Right lung (tissue), 5 donors: ENCODE data around the gene RNF220. TPM values are rescaled to one million over a fixed set of nuclear protein-coding genes. Genes with fewer than 3 reads are reported as not detected.
"Not testable (repeated sequence)": the region's sequence is repeated elsewhere in the genome, so short reads cannot be mapped to it uniquely, and the experiment has no call there.

Source experiments
- DNase-seq, 2 donors: peaks; one replicate each; pipeline ENCODE4 v3.0.0-alpha.2; 2013
- polyA plus RNA-seq, 5 donors: library from polyadenylated mRNA; unstranded; fragments of 120-200 nt; gene quantifications; one replicate each; pipeline versions ENCODE4 v1.2.1 to v1.2.3, GENCODE V29; 2013; ENCODE audit warnings: inconsistent platforms in 1 of 5, low replicate concordance in 1 of 5; ENCODE audit not compliant: insufficient read length in 5 of 5, insufficient read depth in 1 of 5

The RNF220 gene
- polyA plus RNA-seq, 5 donors = 79.7 to 104 (median 102) TPM

DNA sequence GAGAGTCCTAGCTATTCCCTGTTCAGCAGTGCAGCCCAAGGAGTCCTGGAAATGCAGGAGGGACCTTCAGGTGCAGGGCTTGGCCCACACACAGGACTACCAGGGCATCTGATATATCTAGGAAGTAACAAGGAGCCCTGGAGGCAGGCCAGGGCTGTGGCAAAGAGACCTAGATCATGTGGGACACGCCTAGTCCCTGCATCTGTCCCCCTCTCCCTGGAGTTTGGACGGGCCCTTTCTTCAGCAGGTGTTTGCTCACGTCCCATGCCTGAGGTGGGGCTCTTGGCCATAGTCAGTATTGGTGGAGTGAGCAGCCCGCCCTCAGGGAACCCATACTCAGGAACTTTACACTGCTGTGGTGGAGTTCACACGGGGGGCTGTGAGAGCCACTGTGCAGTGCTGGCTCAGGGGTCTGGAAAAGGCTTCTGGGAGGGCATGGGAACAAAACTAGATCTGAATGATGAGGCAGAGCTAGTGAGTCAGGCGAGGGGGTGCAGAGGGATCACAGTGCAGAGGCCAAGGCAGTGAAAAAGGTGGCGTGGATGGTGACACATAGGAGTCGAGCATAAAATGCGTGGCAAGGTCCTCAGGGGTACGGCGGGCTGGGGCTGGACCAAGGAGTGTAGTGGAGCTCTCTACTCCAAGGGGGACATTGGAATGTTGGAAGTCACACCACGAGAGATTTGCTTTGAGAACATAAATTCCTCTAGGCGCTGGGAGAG, 243.6 kb downstream of the RNF220 start:
- DNase-seq = no peak

DNA sequence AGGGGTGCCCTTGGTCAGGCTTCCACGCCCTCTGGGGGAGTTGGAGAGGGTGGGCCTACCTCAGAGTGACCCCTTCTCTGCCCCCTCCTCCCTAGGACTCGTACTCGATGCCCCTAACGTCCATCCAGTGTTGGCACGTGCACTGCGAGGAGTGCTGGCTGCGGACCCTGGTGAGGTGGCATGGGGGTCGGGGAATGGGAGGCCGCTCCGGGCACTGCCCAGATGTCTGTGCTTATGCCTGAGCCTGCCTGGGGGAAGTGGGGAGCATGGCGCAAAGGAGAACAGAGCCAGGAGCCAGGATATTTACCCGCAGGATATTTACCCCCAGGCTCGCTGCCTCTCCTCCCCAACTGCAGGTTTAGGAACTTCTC, 244.7 kb downstream of the RNF220 start:
- DNase-seq = no peak

DNA sequence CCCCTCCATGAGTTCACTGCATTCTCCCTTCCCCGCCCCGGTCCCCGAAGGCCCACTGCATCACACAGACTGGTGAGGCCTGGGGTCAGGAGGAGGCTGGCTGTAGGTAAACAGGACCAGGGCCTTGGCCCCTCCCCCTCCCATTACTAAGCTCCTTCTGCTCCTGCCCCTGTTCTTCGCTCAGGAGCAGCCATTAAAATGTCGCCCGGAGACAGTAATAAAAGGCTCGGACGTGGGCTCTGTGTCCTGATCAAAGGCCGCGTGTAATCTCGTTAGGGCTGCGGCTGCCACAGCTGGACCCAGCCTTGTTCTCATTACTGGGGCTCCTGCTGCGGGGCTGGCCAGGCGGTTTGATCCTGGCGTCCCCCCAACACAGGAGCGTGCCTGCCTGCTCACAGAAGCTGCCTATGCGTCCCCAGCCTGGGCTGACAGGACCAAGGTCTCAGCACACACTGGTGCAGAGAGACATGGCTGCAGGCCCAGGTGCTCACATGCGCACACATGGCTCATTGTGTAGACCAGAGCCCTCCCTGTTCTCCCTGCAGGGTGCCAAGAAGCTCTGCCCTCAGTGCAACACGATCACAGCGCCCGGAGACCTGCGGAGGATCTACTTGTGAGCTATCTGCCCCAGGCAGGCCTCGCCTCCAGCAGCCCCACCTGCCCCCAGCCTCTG, 245.2 kb downstream of the RNF220 start:
- no peak for DNase-seq

DNA sequence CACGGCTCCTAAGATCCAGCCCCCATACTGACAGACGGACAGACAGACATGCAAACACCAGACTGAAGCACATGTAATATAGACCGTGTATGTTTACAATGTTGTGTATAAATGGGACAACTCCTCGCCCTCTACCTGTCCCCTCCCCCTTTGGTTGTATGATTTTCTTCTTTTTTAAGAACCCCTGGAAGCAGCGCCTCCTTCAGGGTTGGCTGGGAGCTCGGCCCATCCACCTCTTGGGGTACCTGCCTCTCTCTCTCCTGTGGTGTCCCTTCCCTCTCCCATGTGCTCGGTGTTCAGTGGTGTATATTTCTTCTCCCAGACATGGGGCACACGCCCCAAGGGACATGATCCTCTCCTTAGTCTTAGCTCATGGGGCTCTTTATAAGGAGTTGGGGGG, 246.0 kb downstream of the RNF220 start:
- DNase-seq = no peak

DNA sequence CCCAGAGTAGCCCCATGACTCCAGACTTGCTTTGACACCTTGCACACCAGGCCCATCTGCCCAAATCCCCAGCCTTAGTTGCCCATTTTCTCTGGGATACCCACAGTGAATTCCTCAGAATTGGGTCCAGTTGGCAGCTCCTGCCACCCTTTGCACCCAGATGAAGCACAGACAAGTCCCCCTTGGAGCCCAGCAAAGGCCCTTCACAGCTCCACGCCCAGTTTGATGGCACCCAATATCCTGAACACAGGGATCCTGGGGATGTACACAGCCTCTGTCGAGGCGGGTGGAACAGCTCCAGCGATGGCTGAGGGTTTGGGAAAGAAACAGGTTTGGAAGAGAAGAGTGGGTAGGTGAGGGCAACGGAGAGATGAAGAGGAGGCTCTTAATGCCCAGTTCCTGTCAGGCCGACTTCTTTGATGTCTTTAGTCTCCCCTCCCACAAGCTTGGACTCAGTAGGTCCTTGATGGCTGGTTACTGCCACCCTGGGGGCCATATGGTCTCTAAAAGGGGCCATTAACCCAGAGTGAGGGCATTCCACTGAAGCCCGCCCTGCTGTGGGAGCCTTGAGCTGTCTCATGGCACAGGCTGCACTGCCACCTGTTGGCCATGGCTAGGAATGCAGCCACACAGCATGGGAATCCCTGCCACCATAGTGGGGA, 247.5 kb downstream of the RNF220 start:
- peak in 1 of 2 donors; percentile 64 for DNase-seq

DNA sequence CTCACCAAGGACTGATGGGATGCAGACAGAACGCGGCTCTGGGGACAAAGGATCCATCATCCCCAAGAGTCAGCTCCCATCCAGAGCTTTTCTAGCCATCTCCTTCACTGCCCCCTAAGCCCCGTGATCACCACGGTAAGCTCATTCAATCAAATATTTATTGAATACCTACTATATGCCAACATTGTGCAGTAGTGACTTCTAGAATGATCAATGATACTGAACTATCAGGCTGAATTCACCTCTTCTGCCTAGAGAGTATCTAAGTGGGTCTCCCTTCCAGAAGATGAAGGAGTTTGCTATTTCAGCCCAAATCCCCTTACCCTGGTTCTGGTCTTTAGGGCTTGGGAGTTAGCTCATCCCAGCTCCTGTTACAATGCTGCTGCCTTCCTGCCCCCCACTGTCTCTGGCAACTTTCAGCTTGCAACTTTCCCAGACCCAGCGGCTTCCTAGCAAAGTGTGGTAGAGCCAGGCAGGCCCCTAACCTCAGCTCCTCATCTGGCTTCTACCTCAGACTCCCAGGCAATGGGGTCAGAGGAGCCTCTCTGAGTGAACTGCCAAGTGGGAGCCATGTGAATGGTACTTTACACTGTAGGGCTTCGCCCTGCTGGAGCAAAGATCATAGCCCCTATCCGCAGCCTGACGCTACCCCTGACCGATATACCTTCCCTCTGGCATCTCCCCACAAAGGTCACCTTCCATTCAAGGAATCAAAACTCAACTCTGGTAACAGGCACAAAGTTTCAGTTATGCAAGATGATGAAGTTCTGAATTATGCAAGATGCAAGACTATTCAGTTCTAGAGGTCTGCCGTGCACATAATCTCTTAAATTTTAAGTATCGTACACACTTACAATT, 248.3 kb downstream of the RNF220 start:
- no peak for DNase-seq

DNA sequence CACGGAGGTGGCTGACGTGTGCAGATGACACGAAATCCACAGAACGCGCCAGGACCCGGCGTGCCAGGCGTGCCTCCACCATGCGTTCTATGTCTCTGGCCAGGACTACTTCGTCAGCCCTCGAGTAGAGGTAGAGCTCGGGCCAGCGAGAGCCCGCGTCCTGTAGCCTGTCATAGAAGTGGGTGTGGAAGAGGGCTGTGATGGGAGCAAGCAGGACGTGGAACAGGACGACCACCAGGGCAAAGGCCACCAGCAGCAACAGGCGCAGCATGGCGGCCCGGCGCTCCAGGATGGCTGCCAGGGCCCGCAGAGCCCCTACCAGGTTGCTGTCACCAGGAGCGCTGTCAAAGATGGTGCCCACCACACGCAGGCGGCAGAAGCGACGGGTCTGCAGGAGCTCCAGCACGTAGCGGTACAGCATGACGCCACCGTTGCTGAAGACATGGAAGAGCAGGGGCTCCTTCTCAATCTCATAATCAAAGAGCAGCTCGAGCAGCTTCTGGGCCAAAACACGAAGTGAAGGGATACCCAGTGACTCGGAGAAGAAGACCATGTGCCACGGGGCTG, 249.6 kb downstream of the RNF220 start:
- no peak for DNase-seq

DNA sequence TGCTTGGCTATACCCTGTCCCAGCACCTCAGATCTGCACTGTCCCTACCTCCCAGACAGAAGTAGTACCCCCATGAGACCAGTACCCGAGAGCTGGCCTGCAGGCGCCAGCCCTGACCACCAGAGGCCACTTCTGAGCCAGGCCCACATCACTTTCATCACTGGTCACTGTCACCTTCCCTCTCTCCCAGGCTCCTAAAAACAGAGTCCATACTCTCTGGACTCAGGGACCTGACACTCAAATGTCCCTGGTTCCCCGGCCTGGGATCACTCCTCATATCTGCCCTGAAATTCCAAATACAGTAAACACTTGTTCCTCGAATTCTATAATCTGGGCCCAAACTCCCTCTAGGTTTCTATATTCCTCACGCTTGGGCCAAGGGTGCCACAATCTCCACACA, 250.6 kb downstream of the RNF220 start:
- DNase-seq = no peak

DNA sequence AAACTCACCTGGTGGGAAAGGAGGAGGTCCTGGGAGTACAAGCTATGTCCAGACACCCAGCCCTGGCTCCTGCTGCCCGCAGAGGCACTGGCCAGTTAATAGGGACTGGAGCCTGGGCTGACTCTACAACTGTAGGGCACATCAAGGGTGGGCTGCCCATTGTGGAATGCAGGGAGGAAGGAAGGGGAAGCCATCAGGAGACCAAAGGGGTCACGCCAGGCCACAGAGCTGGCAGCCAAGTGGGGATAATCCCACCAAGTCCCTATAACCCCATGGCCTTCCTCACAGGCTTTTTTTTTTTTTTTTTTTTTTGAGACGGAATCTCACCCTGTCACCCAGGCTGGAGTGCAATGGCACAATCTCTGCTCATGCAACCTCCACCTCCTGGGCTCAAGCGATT, 254.5 kb downstream of the RNF220 start:
- no peak for DNase-seq

DNA sequence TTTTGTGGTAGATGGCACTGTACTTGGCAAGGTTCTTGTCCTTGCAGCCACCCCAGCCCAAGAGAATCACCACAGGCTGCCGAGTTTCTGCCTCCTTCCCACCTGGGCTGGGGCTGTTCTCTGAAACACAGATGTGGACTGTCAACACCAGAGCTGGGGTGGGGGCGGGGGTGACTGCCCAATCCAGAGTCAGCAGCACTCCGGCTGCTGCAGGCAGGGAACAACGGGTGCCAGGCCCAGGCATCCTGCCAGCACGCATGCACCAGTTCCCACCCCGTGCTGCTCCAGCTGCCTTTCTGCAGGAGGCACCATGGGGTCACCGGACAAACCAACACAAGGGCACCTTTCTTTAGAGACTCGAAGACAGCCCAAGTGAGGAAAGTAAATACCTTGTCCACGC, 255.1 kb downstream of the RNF220 start:
- no peak for DNase-seq

DNA sequence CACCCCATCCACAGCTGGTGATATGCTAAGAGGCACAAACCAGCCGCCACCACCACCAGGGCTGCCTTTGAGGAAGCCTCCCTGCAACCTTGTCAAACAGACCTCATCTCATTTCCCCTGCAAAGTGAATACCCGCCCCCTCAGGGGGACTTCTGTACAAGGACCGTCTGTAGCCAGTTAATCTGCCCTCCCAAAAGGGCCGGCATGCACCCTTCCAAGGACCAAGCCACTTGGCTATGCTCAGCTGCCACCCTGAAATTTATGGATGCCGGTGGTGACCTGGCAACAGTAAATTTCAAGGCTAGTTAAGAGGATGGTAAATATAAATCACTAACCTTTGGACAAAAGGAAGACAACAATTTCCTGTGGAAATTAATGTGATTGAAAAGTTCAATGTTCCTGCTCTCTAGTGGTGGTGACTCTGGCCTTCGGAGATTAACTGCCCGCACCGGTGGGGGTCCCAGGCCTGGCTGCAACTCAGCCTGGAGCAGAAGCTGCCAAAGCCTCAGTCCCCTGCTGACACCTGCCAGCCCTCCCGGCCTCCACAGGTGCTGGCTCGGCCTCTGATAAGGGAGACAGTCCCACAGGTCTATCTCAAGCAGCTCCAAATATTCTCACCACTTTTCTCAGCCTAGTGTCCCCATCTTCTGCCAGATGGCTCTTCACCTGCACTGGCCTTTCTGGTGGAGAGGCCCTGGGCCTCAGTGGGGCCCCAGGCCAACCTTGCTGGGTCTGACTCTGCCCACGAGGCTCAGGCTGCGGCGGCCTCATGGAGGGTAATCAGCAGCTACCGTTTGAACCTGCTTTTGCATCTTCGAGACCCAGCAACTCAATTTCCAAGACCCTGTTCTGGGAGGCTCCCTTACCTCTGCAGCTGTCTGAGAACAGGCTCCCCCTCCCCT, 257.0 kb downstream of the RNF220 start:
- no peak for DNase-seq

DNA sequence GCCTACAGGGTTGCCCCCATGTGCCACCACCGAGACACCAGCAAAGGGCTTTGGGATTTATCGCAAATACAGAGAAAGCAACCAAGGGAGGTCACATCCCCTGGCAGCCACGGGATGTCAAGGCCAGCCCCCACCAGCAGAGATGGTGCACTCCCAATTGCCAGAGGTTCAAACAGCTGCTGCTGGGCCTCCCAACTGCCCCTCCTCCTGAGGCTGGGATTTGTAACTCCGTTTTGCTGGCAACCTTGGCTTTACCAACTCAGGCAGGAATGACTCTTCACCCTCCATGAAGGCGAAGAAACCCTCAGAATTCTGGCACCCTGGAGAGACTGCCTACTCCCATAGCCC, 257.6 kb downstream of the RNF220 start:
- no peak for DNase-seq

DNA sequence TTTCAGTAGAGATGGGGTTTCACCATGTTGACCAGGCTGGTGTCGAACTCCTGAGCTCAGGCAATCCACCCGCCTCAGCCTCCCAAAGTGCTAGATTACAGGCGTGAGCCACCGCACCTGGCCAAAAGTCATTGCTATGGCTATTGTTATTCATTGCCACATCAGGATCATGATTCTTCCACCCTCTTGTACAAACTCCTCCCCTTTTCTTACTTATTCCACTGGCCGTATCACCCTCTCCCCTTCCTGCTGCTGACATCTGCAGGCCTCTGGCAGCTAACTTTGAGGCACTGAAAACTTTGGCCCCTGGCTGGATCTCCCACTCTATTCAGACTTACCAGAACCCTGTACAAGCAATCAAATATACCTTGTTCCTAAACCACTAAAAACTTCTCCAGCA, 258.4 kb downstream of the RNF220 start:
- no peak for DNase-seq

DNA sequence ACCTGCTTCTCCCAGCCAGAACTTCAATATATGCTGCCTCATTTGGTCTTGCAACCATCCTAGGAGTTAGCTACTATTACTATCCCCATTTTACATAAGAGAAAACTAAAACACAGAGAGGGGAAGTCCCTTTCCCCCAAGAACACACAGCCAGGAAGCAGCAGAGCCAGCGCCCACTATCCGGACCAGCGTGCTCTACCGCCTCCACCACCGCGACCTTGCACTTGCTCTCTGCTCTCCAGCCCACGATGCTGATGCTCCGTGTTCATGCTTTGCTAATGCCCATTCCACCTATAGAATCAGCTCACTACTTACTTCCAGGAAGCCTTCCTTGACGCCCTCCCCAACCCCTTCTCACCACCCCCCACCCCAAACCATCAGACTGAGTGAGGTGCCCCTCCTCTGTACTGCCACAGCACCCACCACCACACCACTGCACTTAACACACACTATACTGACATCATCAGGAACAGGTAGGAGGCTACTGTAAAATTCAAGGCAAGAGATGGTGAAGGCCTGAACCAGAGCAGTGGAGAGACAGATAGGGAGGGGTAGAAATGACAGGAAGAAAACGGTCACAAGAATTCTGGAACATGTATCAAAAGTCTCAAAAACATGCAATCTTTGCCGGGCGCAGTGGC, 259.8 kb downstream of the RNF220 start:
- no peak for DNase-seq

DNA sequence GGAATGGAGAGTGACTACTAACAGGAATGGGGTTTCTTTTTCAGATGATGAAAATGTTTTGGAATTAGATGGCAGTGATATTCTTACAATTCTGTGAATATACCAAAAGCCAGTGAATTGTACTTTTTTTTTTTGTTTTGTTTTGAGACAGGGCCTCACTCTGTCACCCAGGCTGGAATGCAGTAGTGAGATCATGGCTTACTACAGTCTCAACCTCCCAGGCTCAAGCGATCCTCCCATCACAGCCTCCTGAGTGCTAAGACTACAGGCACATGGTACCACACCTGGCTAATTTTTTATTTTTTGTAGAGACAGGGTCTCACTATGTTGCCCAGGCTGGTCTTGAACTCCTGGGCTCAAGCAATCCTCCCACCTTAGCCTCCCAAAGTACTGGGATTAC, 261.7 kb downstream of the RNF220 start:
- not testable (repeated sequence) for DNase-seq

DNA sequence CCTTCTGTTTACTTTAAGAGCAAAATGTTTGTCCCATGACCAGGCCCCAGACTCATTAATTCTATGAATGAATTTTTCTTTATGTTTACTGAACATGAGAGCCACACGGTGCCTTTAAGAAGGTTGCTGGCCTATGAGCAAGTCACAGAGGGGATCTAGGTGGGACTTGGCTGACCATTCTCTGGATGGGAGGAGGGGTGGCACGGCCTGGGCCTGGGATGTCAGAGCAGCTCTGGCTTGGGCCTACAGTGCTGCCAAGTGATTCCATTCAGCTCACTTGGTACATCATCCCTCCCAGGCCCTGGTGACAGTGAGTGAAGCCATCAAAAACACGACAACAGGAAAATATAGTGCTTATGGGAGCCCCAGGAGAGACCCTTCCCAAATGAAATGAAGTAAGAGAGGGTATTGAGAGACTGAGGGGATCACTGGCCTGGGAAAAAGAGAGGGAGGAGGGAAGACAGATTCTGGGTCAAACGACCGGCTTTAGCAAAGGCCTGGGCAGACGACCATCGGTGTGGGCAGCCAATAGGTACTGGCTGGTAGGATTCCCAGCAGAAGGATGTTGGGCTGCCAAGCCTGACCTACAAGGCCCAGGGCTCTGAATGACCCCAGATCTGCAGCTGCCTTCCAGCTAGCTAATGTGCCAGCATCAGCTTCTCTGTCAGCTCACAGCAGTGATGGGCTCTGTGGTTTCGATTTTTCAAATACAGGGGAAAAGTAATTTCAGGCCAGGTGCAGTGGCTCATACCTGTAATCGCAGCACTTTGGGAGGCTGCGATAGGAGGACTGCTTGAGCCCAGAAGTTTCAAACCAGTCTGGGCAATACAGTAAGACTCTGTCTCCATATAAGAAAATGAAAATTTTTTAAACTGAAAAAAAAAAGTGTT, 265.9 kb downstream of the RNF220 start:
- DNase-seq = no peak

DNA sequence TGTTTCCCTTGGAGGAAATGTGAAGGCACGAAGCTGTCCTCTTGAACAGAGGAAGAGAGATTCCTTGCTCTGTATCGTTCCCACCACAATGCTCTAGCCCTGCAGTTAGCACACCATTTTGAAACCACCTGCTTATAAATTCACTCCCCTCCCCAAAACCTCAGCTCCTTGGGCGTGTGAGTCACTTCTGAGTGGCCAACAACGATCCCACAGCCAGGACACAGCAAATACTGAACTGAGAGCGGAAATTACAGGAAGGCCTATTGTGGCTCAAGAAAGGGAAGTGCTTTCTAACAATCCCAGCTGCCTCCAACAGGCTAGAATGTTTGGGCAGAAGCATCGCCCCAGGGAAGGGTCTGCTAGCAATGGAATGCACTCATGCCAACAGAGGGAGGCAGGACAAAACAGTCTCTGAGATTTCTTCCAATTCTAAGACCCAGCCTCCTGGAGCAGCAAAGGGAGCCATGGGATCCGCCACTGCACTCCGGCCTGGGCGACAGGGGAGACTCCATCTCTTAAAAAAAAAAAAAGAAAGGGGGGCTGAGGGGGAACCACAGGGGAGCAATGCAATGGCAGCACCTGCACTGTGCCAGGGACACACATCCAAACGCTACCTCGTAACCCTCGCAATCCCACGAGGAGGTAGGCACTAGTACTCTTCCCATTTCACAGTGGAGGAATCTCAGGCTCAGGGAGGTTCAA, 267.4 kb downstream of the RNF220 start:
- DNase-seq = no peak

DNA sequence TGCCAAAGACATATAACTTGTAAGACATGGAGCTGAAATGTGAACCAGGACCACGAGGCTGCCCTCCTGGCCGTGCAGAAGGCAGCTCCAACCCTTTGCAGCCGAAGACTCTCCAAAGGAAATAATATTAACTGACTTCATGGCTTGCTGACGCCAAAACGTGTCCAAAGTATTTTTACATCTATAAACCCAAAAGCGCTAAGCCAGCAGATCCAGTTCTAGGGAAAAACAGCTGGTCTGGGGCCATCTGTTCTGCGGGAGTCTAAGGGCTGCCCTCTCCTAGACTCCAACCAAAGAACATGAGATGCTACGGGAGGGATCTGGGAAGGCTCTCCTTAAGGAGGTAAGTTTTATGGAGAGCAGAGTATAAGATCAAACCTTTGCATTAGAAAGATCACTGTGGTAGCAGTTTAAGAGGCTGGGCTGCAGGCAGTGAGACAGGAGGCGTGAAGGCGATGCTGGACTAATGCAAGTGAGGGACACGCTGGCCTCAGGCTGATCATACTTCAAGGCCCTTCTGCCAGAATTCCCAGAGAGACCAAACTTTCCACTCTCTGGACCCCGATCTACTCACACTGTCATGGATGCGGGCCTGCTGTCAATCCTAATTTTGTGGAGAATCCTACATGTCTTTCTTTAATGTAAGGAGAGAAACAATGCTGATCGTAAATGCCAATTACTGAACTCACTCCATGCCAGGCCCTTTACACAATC, 268.1 kb downstream of the RNF220 start:
- DNase-seq = no peak
